SU-DHL-6 (cell line): Measurements from ENCODE around the gene MED10.

Source experiments
- EZH2phosphoT487 ChIP-seq: fragments of 200-600 bp; sonication (generic), shearing (Covaris generic); conservative IDR thresholded peaks from 2 replicates; pipeline ENCODE4 v1.6.1; 2018; ENCODE audit warnings: mild to moderate bottlenecking, antibody characterized with exemption, low read length, moderate library complexity, mixed read lengths
- TF ChIP-seq, protein P1 (sequence below): fragments of 200-600 bp; sonication (generic); IDR thresholded peaks from one replicate; pipeline ENCODE4 v1.5.1; 2017; ENCODE audit warnings: antibody characterized with exemption, mild to moderate bottlenecking, low read length, moderate library complexity; ENCODE audit not compliant: insufficient read depth, poor library complexity, severe bottlenecking

DNA sequence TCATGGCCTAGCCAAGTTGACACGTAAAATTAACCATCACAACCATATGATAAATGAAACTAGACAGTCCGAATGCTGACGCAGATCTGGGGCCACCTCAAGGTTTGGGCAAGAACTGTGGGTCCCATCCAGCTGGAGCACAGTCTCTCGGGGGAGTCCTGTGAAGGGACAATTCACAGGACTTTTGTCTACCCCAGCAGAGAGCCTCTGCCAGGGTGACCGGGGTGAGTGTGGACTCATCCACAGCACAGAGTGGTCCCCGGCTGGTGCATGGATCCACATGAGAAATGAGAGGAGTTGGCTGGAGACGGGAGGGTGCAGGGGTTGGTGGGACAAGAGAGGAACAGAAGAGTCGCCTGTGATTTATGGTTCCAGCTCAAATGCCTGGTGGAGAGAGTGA is 17.7 kb upstream of the MED10 start:
- TF ChIP-seq, protein P1, sequence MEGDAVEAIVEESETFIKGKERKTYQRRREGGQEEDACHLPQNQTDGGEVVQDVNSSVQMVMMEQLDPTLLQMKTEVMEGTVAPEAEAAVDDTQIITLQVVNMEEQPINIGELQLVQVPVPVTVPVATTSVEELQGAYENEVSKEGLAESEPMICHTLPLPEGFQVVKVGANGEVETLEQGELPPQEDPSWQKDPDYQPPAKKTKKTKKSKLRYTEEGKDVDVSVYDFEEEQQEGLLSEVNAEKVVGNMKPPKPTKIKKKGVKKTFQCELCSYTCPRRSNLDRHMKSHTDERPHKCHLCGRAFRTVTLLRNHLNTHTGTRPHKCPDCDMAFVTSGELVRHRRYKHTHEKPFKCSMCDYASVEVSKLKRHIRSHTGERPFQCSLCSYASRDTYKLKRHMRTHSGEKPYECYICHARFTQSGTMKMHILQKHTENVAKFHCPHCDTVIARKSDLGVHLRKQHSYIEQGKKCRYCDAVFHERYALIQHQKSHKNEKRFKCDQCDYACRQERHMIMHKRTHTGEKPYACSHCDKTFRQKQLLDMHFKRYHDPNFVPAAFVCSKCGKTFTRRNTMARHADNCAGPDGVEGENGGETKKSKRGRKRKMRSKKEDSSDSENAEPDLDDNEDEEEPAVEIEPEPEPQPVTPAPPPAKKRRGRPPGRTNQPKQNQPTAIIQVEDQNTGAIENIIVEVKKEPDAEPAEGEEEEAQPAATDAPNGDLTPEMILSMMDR, result no peak
- no peak for TF ChIP-seq EZH2phosphoT487
